Measurements from ENCODE around the gene COL13A1. TPM values are rescaled to one million over a fixed set of nuclear protein-coding genes. Genes with fewer than 3 reads are reported as not detected.
A peak's percentile ranks its signal among the peaks of the same experiment; 100 is the strongest.

Gene COL13A1
- total RNA-seq, 2 donors from 2014 or later: not detected

DNA sequence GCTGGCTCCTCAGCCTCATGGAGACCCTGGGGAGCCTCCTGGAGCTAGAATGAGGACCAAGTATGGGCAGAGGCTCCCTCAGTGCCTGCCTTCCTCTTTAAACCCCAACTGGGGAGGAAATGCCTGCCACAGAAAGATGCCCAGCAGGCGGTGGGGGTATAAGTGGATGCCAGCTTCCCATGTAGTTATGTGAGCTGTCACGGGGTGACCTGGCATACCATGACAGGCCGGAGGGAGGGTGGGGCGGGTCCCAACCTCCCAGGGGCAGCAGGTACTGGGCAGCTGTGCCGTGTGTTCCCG lies 35.0 kb downstream of the COL13A1 start:
- H3K4me1 Mint-ChIP-seq (ENCODE audit: low read depth in 2 of 2): peaks cover 15 to 33% of the 10 kb centered on the region in 2 donors
- no peak overlapping the region for H3K27ac Mint-ChIP-seq
- H3K36me3 Mint-ChIP-seq: no peaks in the 10 kb centered on the region
- DNase-seq (ENCODE audit: low spot score): no peak
- no peak for ATAC-seq
- no peaks in the 10 kb centered on the region for H3K9me3 Mint-ChIP-seq
- peaks cover 6 to 23% of the 10 kb centered on the region in 2 donors for H3K27me3 Mint-ChIP-seq
- H3K4me3 Mint-ChIP-seq: no peak overlapping the region

DNA sequence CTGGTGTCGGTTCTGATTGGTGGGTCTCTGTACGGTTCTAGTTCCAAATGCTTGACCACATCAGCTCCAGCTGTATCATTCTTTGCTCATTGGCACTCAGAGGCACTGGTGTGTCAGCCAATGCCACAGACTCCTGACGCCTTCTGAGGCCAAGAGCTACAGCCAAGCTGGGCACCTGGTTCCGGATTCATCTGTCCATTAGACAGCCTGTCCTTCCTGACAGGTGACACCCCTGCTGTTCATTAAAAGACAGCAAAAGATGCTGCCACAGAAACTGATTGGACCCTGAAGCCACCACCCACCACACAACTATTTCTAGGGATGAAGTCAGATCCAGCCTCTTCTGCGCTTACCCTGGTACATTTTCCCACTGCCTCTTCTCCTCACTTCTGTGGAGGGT lies 35.6 kb downstream of the COL13A1 start:
- H3K4me1 Mint-ChIP-seq (ENCODE audit: low read depth in 2 of 2): peaks cover 15 to 32% of the 10 kb centered on the region in 2 donors
- H3K4me3 Mint-ChIP-seq: no peak overlapping the region
- ATAC-seq (no peak), DNase-seq (ENCODE audit: low spot score) (no peak)
- H3K27me3 Mint-ChIP-seq: peaks cover 5 to 23% of the 10 kb centered on the region in 2 donors
- no peak overlapping the region for H3K27ac Mint-ChIP-seq
- H3K36me3 Mint-ChIP-seq: no peaks in the 10 kb centered on the region
- no peaks in the 10 kb centered on the region for H3K9me3 Mint-ChIP-seq

GRCh38 chr10:69838418-69838817 lies 36.7 kb downstream of the COL13A1 start:
- Mint-ChIP-seq H3K27me3 (peaks cover 3 to 20% of the 10 kb centered on the region in 2 donors), H3K4me3 (no peak overlapping the region), H3K27ac (no peak overlapping the region), H3K9me3 (no peaks in the 10 kb centered on the region), H3K36me3 (no peaks in the 10 kb centered on the region), H3K4me1 (ENCODE audit: low read depth in 2 of 2) (peaks cover 15 to 31% of the 10 kb centered on the region in 2 donors)
- ATAC-seq (no peak), DNase-seq (ENCODE audit: low spot score) (no peak)

DNA sequence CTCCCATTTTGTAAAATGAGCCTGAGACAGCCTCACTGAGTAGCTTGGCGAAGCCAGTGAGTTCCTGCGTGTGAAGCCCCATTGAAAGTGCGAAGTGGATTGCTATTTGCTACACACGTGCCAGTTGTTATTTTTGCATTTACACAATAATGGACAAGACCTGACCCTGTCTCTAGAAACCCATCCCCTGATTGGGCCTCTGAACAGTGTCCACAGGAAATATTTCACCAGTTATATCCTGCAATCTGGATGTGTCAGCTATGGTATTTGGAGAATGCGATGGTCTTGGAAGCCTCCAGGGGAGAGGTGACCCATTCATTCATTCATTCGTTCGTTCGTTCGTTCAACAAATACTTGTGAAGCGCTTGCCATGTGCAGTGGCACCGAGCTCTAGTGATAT lies 37.1 kb downstream of the COL13A1 start:
- Mint-ChIP-seq H3K27ac (no peak overlapping the region), H3K9me3 (no peaks in the 10 kb centered on the region)

DNA sequence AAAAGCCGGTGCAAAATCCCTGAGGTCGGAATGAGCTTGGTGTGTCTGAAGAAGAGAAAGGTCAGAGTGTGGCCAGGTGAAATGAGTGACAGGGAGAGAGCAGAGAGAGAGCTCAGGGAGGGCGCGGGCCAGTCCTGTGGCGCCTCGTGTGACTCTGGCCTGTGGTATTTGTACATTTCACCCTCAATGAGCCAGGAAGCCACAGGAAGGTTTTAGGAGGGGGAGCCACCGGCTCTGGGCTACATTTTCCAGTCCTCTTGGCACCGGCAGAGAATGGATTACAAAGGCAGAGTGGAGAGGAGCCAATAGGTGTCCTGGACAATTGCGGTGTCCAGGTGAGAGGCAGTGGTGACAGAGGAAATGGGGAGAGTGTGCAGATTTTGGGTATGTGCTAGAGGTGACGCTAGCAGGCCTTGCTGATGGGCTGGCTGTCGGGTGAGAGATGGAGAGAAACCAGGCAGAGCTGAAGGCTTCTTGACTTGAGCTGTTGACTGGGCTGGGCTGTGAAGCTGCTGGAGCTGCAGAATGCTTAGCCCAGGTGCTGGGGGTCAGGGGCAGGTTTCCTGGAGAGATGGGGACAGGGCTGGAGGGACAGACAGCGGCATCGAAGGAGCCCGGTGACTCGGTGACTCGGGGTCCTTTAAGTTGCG lies 38.1 kb downstream of the COL13A1 start:
- H3K27ac Mint-ChIP-seq: peak overlapping the region in 1 of 2 donors; percentile 21
- ATAC-seq (no peak), DNase-seq (ENCODE audit: low spot score) (no peak)
- H3K36me3 Mint-ChIP-seq: no peaks in the 10 kb centered on the region
- no peaks in the 10 kb centered on the region for H3K9me3 Mint-ChIP-seq
- peak overlapping the region; percentile 26 for H3K4me3 Mint-ChIP-seq
- peaks cover 0 to 7% of the 10 kb centered on the region in 2 donors for H3K27me3 Mint-ChIP-seq
- peaks cover 15 to 35% of the 10 kb centered on the region in 2 donors for H3K4me1 Mint-ChIP-seq (ENCODE audit: low read depth in 2 of 2)

More for the DNA sequence above, 37.1 kb downstream of the COL13A1 start:
- no peak for ATAC-seq
- peaks cover 15 to 34% of the 10 kb centered on the region in 2 donors for H3K4me1 Mint-ChIP-seq (ENCODE audit: low read depth in 2 of 2)
- H3K4me3 Mint-ChIP-seq: no peak overlapping the region
- no peak for DNase-seq (ENCODE audit: low spot score)
- no peaks in the 10 kb centered on the region for H3K36me3 Mint-ChIP-seq
- H3K27me3 Mint-ChIP-seq: peaks cover 0 to 16% of the 10 kb centered on the region in 2 donors

DNA sequence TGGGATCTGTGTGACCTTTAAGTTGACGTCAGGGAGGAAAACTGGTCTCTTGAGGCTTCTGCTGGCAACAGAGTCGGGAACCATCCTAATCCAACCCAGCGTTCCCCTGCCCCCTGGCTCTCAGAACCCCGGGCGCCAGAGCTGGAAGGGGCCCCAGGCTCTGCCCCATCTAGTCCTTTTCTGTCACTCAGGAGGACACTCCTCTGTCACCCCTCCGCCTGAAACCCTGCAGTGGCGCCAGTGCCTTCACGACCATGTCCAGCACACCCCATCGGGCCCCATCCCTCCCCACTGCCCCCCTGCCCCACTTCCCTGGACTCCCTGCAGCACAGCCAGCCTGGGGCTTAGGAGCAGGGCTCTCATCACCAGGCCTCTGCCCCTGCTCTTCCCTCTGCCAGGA lies 39.1 kb downstream of the COL13A1 start:
- no peaks in the 10 kb centered on the region for H3K9me3 Mint-ChIP-seq
- DNase-seq (ENCODE audit: low spot score) (no peak), ATAC-seq (no peak)
- no peak overlapping the region for H3K4me3 Mint-ChIP-seq
- no peak overlapping the region for H3K27ac Mint-ChIP-seq
- H3K4me1 Mint-ChIP-seq (ENCODE audit: low read depth in 2 of 2): peaks cover 15 to 35% of the 10 kb centered on the region in 2 donors
- peaks cover under 1 to 7% of the 10 kb centered on the region in 2 donors for H3K27me3 Mint-ChIP-seq
- H3K36me3 Mint-ChIP-seq: no peaks in the 10 kb centered on the region

- peaks cover 15 to 36% of the 10 kb centered on the region in 2 donors for H3K4me1 Mint-ChIP-seq (ENCODE audit: low read depth in 2 of 2)
Measured at GRCh38 chr10:69842020-69842419, 40.3 kb downstream of the COL13A1 start.

DNA sequence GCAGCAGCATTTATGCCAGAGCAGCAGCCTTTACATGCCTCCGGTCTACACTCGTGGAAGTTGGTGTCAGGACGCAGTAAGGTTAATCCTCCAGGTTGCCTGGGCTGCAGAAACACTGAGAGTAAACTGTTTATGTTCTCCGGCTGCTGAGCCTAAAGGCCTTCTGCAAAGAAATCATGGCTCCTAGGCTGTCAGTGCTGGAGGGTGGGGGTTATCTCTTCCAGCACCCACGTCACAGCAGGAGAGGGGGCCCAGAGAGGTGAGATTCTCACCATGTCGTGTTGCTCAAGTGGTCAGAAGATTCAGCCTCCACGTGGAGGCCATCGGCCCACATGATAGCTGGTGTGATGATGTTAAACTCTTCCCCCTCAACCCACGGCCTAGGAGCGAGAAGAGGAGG lies 41.2 kb downstream of the COL13A1 start:
- DNase-seq (ENCODE audit: low spot score): no peak
- no peak overlapping the region for H3K4me3 Mint-ChIP-seq
- no peaks in the 10 kb centered on the region for H3K9me3 Mint-ChIP-seq
- peaks cover 15 to 40% of the 10 kb centered on the region in 2 donors for H3K4me1 Mint-ChIP-seq (ENCODE audit: low read depth in 2 of 2)
- no peaks in the 10 kb centered on the region for H3K36me3 Mint-ChIP-seq
- ATAC-seq: peak; percentile 26 to 70
- H3K27ac Mint-ChIP-seq: no peak overlapping the region
- peaks cover 5 to 16% of the 10 kb centered on the region in 2 donors for H3K27me3 Mint-ChIP-seq

More at GRCh38 chr10:69842020-69842419, 40.3 kb downstream of the COL13A1 start:
- H3K36me3 Mint-ChIP-seq: no peaks in the 10 kb centered on the region
- H3K27me3 Mint-ChIP-seq: peaks cover 5 to 13% of the 10 kb centered on the region in 2 donors
- DNase-seq (ENCODE audit: low spot score): no peak
- no peak for ATAC-seq
- no peak overlapping the region for H3K4me3 Mint-ChIP-seq
- no peaks in the 10 kb centered on the region for H3K9me3 Mint-ChIP-seq
- no peak overlapping the region for H3K27ac Mint-ChIP-seq

DNA sequence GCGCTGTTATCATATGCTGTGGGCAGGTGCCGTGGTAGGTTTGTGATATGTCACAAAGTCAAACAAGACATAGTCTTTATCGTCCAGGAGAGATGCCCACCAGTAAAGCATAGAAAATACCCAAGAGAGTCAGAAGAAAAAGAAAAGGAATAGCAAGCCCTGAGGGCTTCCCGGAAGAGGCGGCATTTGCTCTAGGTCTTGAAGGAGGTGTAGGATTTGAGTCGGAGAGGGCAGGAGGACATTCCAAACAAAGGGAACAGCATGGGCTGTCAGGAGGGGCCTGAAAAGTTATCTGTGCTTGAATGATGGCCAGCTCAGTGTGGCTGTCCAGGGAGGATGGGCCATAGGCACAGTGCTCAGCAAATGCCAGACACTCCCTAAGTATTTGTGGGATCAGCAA lies 42.2 kb downstream of the COL13A1 start:
- peaks cover 5 to 16% of the 10 kb centered on the region in 2 donors for H3K27me3 Mint-ChIP-seq
- no peaks in the 10 kb centered on the region for H3K9me3 Mint-ChIP-seq
- no peak for DNase-seq (ENCODE audit: low spot score)
- no peak for ATAC-seq
- peaks cover 15 to 40% of the 10 kb centered on the region in 2 donors for H3K4me1 Mint-ChIP-seq (ENCODE audit: low read depth in 2 of 2)
- no peaks in the 10 kb centered on the region for H3K36me3 Mint-ChIP-seq
- H3K4me3 Mint-ChIP-seq: no peak overlapping the region
- no peak overlapping the region for H3K27ac Mint-ChIP-seq

- no peak overlapping the region for H3K4me3 Mint-ChIP-seq
- ATAC-seq (no peak), DNase-seq (ENCODE audit: low spot score) (no peak)
- peaks cover 5 to 16% of the 10 kb centered on the region in 2 donors for H3K27me3 Mint-ChIP-seq
- H3K27ac Mint-ChIP-seq: peak overlapping the region in 1 of 2 donors; percentile 68
- H3K36me3 Mint-ChIP-seq: no peaks in the 10 kb centered on the region
- no peaks in the 10 kb centered on the region for H3K9me3 Mint-ChIP-seq
- peaks cover 10 to 32% of the 10 kb centered on the region in 2 donors for H3K4me1 Mint-ChIP-seq (ENCODE audit: low read depth in 2 of 2)
Measured at GRCh38 chr10:69844698-69845097, 43.0 kb downstream of the COL13A1 start.

- no peaks in the 10 kb centered on the region for H3K9me3 Mint-ChIP-seq
- H3K4me3 Mint-ChIP-seq: no peak overlapping the region
- peak overlapping the region in 1 of 2 donors; percentile 68 for H3K27ac Mint-ChIP-seq
- H3K36me3 Mint-ChIP-seq: no peaks in the 10 kb centered on the region
- H3K27me3 Mint-ChIP-seq: peaks cover 5 to 16% of the 10 kb centered on the region in 2 donors
- DNase-seq (ENCODE audit: low spot score) (no peak), ATAC-seq (no peak)
- H3K4me1 Mint-ChIP-seq (ENCODE audit: low read depth in 2 of 2): peaks cover 6 to 24% of the 10 kb centered on the region in 2 donors
Measured at GRCh38 chr10:69845574-69846292, 44.0 kb downstream of the COL13A1 start.

DNA sequence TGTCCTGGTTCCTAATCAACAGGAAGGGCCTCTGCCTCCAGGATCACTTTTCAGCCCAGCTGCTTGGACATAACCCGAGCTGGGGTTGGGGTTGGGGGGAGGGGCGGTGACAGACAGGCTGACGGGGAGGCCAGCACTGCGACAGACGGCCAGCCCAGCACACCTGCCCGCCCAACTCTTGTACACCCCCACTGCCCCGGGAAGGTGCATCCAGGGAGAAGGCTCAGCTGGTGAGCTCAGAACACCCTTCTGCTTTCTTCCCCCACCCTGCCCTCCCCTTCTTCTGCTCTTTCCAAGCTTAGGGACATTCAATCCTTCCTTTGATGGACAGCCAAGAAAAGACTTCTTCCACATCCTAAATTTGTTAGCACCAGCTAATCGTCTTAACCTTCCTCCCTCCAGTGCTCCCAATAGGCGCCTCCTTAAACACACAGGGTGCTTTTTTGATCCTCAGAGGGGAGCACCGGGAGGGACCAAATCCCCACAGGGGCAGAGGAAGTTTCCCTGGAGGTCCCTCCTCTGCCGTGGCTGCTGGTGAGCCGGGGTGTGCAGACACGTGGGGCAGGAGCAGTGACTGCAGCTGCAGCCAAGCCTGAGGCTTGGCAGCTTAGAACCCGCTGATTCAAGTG lies 44.7 kb downstream of the COL13A1 start:
- H3K36me3 Mint-ChIP-seq: no peaks in the 10 kb centered on the region
- H3K4me3 Mint-ChIP-seq: no peak overlapping the region
- no peak for ATAC-seq
- H3K27me3 Mint-ChIP-seq: peaks cover 5 to 12% of the 10 kb centered on the region in 2 donors
- DNase-seq (ENCODE audit: low spot score): no peak
- H3K27ac Mint-ChIP-seq: no peak overlapping the region
- peaks cover 3 to 19% of the 10 kb centered on the region in 2 donors for H3K4me1 Mint-ChIP-seq (ENCODE audit: low read depth in 2 of 2)
- H3K9me3 Mint-ChIP-seq: no peaks in the 10 kb centered on the region

GRCh38 chr10:69847458-69847857 lies 45.8 kb downstream of the COL13A1 start:
- H3K36me3 Mint-ChIP-seq: no peaks in the 10 kb centered on the region
- H3K4me3 Mint-ChIP-seq: no peak overlapping the region
- H3K27me3 Mint-ChIP-seq: peaks cover 5 to 9% of the 10 kb centered on the region in 2 donors
- DNase-seq (ENCODE audit: low spot score) (no peak), ATAC-seq (no peak)
- H3K4me1 Mint-ChIP-seq (ENCODE audit: low read depth in 2 of 2): peaks cover 0 to 16% of the 10 kb centered on the region in 2 donors
- H3K9me3 Mint-ChIP-seq: no peaks in the 10 kb centered on the region
- no peak overlapping the region for H3K27ac Mint-ChIP-seq

DNA sequence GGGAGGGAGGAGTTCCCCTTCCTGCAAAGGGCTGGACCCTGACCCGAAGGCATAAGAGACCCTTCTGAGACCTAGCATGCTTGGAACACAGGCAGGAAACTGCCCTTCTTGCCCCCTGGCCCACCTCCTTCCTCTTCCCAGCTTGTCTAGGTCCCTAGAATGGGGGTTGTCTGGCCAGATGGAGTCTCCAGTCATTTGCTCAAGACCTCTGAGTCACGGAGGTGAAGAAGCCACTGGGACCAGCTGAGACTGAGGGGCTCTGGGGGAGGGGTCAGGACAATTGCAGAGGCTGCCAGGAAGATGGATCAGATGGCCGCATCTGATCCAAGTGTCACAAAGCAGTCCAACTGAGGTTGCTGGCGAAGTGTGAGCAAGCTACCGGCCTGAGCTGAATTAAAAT lies 46.2 kb downstream of the COL13A1 start:
- peaks cover 0 to 16% of the 10 kb centered on the region in 2 donors for H3K4me1 Mint-ChIP-seq (ENCODE audit: low read depth in 2 of 2)
- ATAC-seq (no peak), DNase-seq (ENCODE audit: low spot score) (no peak)
- no peak overlapping the region for H3K27ac Mint-ChIP-seq
- no peaks in the 10 kb centered on the region for H3K36me3 Mint-ChIP-seq
- H3K4me3 Mint-ChIP-seq: no peak overlapping the region
- H3K9me3 Mint-ChIP-seq: no peaks in the 10 kb centered on the region
- peaks cover 5 to 9% of the 10 kb centered on the region in 2 donors for H3K27me3 Mint-ChIP-seq

All from natural killer cell treated with Interleukin-12 subunit alpha and Interleukin-12 subunit beta and Interleukin-15 and Interleukin-18, amount 100 ng/mL, for 72 hours (primary cell).